H9 (cell line): ENCODE data around the gene CUEDC1. TPM values are rescaled to one million over a fixed set of nuclear protein-coding genes. Genes with fewer than 3 reads are reported as not detected.

Source experiments
- DNase-seq: peaks from one replicate; pipeline ENCODE4 v3.0.0-alpha.2; 2017
- H2AFZ ChIP-seq: one replicate; pipeline ENCODE4 v1.6.1; 2013; ENCODE audit warnings: mild to moderate bottlenecking, low read length, control low read depth, moderate library complexity
- H2AK5ac ChIP-seq: 2 replicates; pipeline ENCODE4 v1.6.1; 2013; ENCODE audit warnings: low read length, control low read depth, mixed read lengths; ENCODE audit not compliant: insufficient read length
- H2BK120ac ChIP-seq: one replicate; pipeline ENCODE4 v1.6.1; 2013; ENCODE audit warnings: low read depth, mild to moderate bottlenecking, low read length, control low read depth, inconsistent platforms; ENCODE audit not compliant: poor library complexity, severe bottlenecking
- H2BK12ac ChIP-seq: 2 replicates; pipeline ENCODE4 v1.6.1; 2013; ENCODE audit warnings: low read length, control low read depth, mixed read lengths, low read depth; ENCODE audit not compliant: insufficient read length
- H2BK15ac ChIP-seq: 2 replicates; pipeline ENCODE4 v1.6.1; 2013; ENCODE audit warnings: low read depth, low read length, control low read depth
- H2BK20ac ChIP-seq: one replicate; pipeline ENCODE4 v1.6.1; 2013; ENCODE audit warnings: low read depth, mild to moderate bottlenecking, low read length, control low read depth, inconsistent platforms; ENCODE audit not compliant: poor library complexity, severe bottlenecking
- H2BK5ac ChIP-seq: 2 replicates; pipeline ENCODE4 v1.6.1; 2013; ENCODE audit warnings: low read length, control low read depth, mixed read lengths; ENCODE audit not compliant: insufficient read length
- H3K14ac ChIP-seq: 2 replicates; pipeline ENCODE4 v1.6.1; 2013; ENCODE audit warnings: low read length, control low read depth; ENCODE audit not compliant: insufficient read depth
- H3K18ac ChIP-seq: 2 replicates; pipeline ENCODE4 v1.6.1; 2013; ENCODE audit warnings: low read depth, mild to moderate bottlenecking, mixed read lengths, low read length, control low read depth; ENCODE audit not compliant: insufficient read length
- H3K23ac ChIP-seq: 2 replicates; pipeline ENCODE4 v1.6.1; 2013; ENCODE audit warnings: low read length, control low read depth, mixed read lengths, low read depth; ENCODE audit not compliant: insufficient read length
- H3K23me2 ChIP-seq: 2 replicates; pipeline ENCODE4 v1.6.1; 2013; ENCODE audit warnings: low read depth, mild to moderate bottlenecking, mixed read lengths, low read length, control low read depth; ENCODE audit not compliant: insufficient read length, poor library complexity, severe bottlenecking
- H3K27ac ChIP-seq: 2 replicates; pipeline ENCODE4 v1.5.1; 2013; ENCODE audit warnings: low read length, control low read depth, mixed read lengths, low read depth; ENCODE audit not compliant: insufficient read length
- H3K27me3 ChIP-seq: 2 replicates; pipeline ENCODE4 v1.6.1; 2013; ENCODE audit warnings: low read length, control low read depth, inconsistent platforms; ENCODE audit not compliant: insufficient read depth
- H3K4ac ChIP-seq: 2 replicates; pipeline ENCODE4 v1.6.1; 2013; ENCODE audit warnings: low read depth, mild to moderate bottlenecking, control low read depth, inconsistent platforms, low read length, moderate library complexity
- H3K4me1 ChIP-seq: 2 replicates; pipeline ENCODE4 v1.6.1; 2013; ENCODE audit warnings: low read length, control low read depth, inconsistent platforms; ENCODE audit not compliant: insufficient read depth
- H3K4me2 ChIP-seq: 2 replicates; pipeline ENCODE4 v1.6.1; 2013; ENCODE audit warnings: low read length, control low read depth, mixed read lengths; ENCODE audit not compliant: insufficient read length, insufficient read depth
- H3K56ac ChIP-seq: 2 replicates; pipeline ENCODE4 v1.6.1; 2013; ENCODE audit warnings: low read depth, mild to moderate bottlenecking, mixed read lengths, low read length, control low read depth; ENCODE audit not compliant: insufficient read length
- H3K79me1 ChIP-seq: 2 replicates; pipeline ENCODE4 v1.6.1; 2013; ENCODE audit warnings: low read depth, mild to moderate bottlenecking, moderate library complexity, low read length, control low read depth, inconsistent platforms; ENCODE audit not compliant: insufficient read depth, poor library complexity, severe bottlenecking
- H3K79me2 ChIP-seq: 2 replicates; pipeline ENCODE4 v1.6.1; 2013; ENCODE audit warnings: low read length, control low read depth, inconsistent platforms; ENCODE audit not compliant: insufficient read depth
- H3K9ac ChIP-seq: 2 replicates; pipeline ENCODE4 v1.6.1; 2013; ENCODE audit warnings: low read length, control low read depth, mixed read lengths; ENCODE audit not compliant: insufficient read length; ENCODE audit errors: extremely low read depth
- H3K9me3 ChIP-seq: one replicate; pipeline ENCODE4 v1.6.1; 2013; ENCODE audit warnings: low read depth, low read length, inconsistent platforms; ENCODE audit not compliant: control insufficient read depth
- H3T11ph ChIP-seq: one replicate; pipeline ENCODE4 v1.6.1; 2013; ENCODE audit warnings: mild to moderate bottlenecking, low read length, control low read depth, inconsistent platforms
- H4K20me1 ChIP-seq: one replicate; pipeline ENCODE4 v1.6.1; 2013; ENCODE audit not compliant: control insufficient read depth, insufficient read length, insufficient read depth
- H4K5ac ChIP-seq: 2 replicates; pipeline ENCODE4 v1.6.1; 2013; ENCODE audit warnings: low read depth, mild to moderate bottlenecking, mixed read lengths, low read length, control low read depth; ENCODE audit not compliant: insufficient read length
- H4K8ac ChIP-seq: replicated peaks from 2 replicates; pipeline ENCODE4 v1.6.1; 2013; ENCODE audit warnings: low read length, control low read depth, mixed read lengths, low read depth; ENCODE audit not compliant: insufficient read length
- H4K91ac ChIP-seq: 2 replicates; pipeline ENCODE4 v1.6.1; 2013; ENCODE audit warnings: low read depth, mild to moderate bottlenecking, moderate library complexity, mixed read lengths, low read length, control low read depth; ENCODE audit not compliant: insufficient read length
- H3K27ac Mint-ChIP-seq, 3 experiments: 2 replicates in 2 of 3; 3 replicates in 1 of 3; pipeline ENCODE4 v1.8.0; 2020 to 2021; ENCODE audit warnings: mixed read lengths in 3 of 3, mild to moderate bottlenecking in 1 of 3, moderate library complexity in 1 of 3
- H3K27me3 Mint-ChIP-seq: 2 replicates; pipeline ENCODE4 v1.8.0; 2021; ENCODE audit warnings: low read depth, mild to moderate bottlenecking, moderate library complexity, mixed read lengths
- H3K36me3 Mint-ChIP-seq, 3 experiments: 2 replicates in 2 of 3; 3 replicates in 1 of 3; pipeline ENCODE4 v1.8.0; 2020 to 2021; ENCODE audit warnings: low read depth in 3 of 3, mixed read lengths in 3 of 3; ENCODE audit not compliant: insufficient read depth in 1 of 3
- H3K4me1 Mint-ChIP-seq, 2 experiments: 2 replicates each; pipeline ENCODE4 v1.8.0; 2020; ENCODE audit warnings: mixed read lengths in 2 of 2
- H3K4me3 Mint-ChIP-seq, 2 experiments: 2 replicates in 1 of 2; 3 replicates in 1 of 2; pipeline ENCODE4 v1.8.0; 2020 to 2021; ENCODE audit warnings: mild to moderate bottlenecking in 2 of 2, mixed read lengths in 2 of 2, moderate library complexity in 1 of 2
- H3K9me3 Mint-ChIP-seq, 2 experiments: 2 replicates in 1 of 2; 3 replicates in 1 of 2; pipeline ENCODE4 v1.8.0; 2020; ENCODE audit warnings: mild to moderate bottlenecking in 2 of 2, mixed read lengths in 2 of 2, moderate library complexity in 1 of 2
- WGBS: extraction: QIAGEN DNeasy Blood & Tissue Kit; methylation state at CpG from one replicate; pipeline ENCODE4 v1.1.7; 2013; ENCODE audit warnings: missing lambda C conversion rate, low lambda C conversion rate, mixed read lengths; ENCODE audit not compliant: insufficient read length; ENCODE audit errors: extremely low coverage; 5-methylcytosine and 5-hydroxymethylcytosine counted together
- total RNA-seq: library from RNA; stranded (reverse); gene quantifications from 2 replicates; pipeline ENCODE4 v1.2.1, GENCODE V29; 2021
- TF ChIP-seq, protein P1 (sequence below): fragments of 200-600 bp; sonication (generic); conservative IDR thresholded peaks from 3 replicates; pipeline ENCODE4 v1.8.0; 2021; ENCODE audit warnings: antibody characterized with exemption, mild to moderate bottlenecking

Gene CUEDC1
- total RNA-seq, 1 experiment from 2014 or later: 7.3 TPM

GRCh38 chr17:57939797-57940196, 15.4 kb downstream of the CUEDC1 start:
- TF ChIP-seq, protein P1, sequence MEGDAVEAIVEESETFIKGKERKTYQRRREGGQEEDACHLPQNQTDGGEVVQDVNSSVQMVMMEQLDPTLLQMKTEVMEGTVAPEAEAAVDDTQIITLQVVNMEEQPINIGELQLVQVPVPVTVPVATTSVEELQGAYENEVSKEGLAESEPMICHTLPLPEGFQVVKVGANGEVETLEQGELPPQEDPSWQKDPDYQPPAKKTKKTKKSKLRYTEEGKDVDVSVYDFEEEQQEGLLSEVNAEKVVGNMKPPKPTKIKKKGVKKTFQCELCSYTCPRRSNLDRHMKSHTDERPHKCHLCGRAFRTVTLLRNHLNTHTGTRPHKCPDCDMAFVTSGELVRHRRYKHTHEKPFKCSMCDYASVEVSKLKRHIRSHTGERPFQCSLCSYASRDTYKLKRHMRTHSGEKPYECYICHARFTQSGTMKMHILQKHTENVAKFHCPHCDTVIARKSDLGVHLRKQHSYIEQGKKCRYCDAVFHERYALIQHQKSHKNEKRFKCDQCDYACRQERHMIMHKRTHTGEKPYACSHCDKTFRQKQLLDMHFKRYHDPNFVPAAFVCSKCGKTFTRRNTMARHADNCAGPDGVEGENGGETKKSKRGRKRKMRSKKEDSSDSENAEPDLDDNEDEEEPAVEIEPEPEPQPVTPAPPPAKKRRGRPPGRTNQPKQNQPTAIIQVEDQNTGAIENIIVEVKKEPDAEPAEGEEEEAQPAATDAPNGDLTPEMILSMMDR: no peak
- no peak overlapping the region for H4K91ac ChIP-seq
- no peaks in the 10 kb centered on the region for H3K79me2 ChIP-seq
- H3T11ph ChIP-seq: no peak overlapping the region
- no peak overlapping the region; a peak in 1 of 7 replicates for H3K27ac Mint-ChIP-seq
- H3K23ac ChIP-seq: no peak overlapping the region
- H3K18ac ChIP-seq: no peak overlapping the region
- H3K4me3 Mint-ChIP-seq: no peak overlapping the region
- no peaks in the 10 kb centered on the region for H3K9me3 Mint-ChIP-seq
- H4K5ac ChIP-seq: no peak overlapping the region
- no peak overlapping the region for H3K27ac ChIP-seq
- H4K20me1 ChIP-seq: peaks cover 2% of the 10 kb centered on the region
- H3K4me1 ChIP-seq: peaks cover 2% of the 10 kb centered on the region; the same call in 1 of the 2 replicates
- no peak overlapping the region for H3K4ac ChIP-seq
- no peak overlapping the region for H3K9ac ChIP-seq
- no peak overlapping the region for H2BK5ac ChIP-seq
- H3K27me3 Mint-ChIP-seq: no peaks in the 10 kb centered on the region
- H2AK5ac ChIP-seq: no peak overlapping the region
- H2BK120ac ChIP-seq: no peak overlapping the region
- H2BK20ac ChIP-seq: no peak overlapping the region
- WGBS: no CpG with 5 or more reads among the region's 7 CpGs
- no peak overlapping the region for H2BK12ac ChIP-seq
- H3K4me2 ChIP-seq: no peak overlapping the region
- no peak overlapping the region for H2BK15ac ChIP-seq
- H3K14ac ChIP-seq: no peak overlapping the region
- no peaks in the 10 kb centered on the region; a peak in 1 of 7 replicates for H3K36me3 Mint-ChIP-seq
- DNase-seq: no peak
- H3K27me3 ChIP-seq: no peaks in the 10 kb centered on the region
- H3K56ac ChIP-seq: no peak overlapping the region
- H2AFZ ChIP-seq: no peak overlapping the region
- no peaks in the 10 kb centered on the region for H3K23me2 ChIP-seq
- peaks cover 29 to 30% of the 10 kb centered on the region in 2 experiments for H3K4me1 Mint-ChIP-seq
- H3K79me1 ChIP-seq: no peaks in the 10 kb centered on the region
- no peak overlapping the region for H4K8ac ChIP-seq
- H3K9me3 ChIP-seq: no peaks in the 10 kb centered on the region
